OCI-LY3 (cell line): ENCODE measurements around the gene LRRC4B.
"Not testable (repeated sequence)": the region's sequence is repeated elsewhere in the genome, so short reads cannot be mapped to it uniquely, and the experiment has no call there.

Experiments used
- EZH2phosphoT487 ChIP-seq: fragments of 200-600 bp; shearing (Covaris generic); IDR thresholded peaks from 2 replicates; pipeline ENCODE4 v1.6.1; 2018; ENCODE audit warnings: antibody characterized with exemption, mixed run types, low read depth
- TF ChIP-seq, protein P1 (sequence below): fragments of 200-600, 300-600 bp; sonication (generic); IDR thresholded peaks from 2 replicates; pipeline ENCODE4 v1.5.1; 2014; ENCODE audit warnings: antibody characterized with exemption, low read length, low read depth

DNA sequence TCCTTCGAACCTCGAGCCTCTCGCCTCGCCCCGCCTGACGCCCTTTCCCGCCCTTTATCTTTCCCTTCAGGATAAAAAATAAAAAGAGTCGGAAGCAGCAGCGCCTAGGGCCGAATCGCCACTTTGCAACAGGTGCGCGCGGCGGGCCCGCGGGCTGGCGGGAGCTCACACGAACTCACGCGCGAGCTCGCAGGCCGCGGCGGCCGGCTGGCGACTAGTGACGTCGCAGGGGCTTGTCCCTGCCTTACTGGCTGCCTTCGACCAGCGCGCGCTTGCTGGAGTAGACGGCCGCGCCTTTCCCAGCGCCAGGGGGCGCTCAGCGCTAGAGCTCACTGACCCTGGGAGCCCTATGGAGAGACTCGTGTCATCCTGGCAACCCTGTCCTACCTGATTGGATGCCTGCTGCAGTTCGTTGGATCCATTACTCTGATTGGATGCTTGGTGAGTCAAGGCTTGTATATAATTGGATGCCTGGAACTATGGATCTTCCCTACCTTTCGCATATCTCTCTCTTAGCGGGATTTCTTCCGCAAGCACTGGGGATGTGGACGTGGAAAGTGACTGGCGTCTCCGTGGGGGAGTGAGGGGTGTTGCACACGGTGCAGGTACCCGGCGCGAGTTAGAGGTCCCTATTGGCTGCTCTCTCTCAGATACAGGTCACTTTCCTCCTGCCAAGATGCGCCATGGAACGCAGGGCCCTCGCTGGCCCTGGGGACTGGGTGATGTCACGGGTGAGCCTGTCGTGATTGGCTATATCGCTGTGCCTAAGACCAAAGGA lies 38.0 kb upstream of the LRRC4B start:
- TF ChIP-seq, protein P1, sequence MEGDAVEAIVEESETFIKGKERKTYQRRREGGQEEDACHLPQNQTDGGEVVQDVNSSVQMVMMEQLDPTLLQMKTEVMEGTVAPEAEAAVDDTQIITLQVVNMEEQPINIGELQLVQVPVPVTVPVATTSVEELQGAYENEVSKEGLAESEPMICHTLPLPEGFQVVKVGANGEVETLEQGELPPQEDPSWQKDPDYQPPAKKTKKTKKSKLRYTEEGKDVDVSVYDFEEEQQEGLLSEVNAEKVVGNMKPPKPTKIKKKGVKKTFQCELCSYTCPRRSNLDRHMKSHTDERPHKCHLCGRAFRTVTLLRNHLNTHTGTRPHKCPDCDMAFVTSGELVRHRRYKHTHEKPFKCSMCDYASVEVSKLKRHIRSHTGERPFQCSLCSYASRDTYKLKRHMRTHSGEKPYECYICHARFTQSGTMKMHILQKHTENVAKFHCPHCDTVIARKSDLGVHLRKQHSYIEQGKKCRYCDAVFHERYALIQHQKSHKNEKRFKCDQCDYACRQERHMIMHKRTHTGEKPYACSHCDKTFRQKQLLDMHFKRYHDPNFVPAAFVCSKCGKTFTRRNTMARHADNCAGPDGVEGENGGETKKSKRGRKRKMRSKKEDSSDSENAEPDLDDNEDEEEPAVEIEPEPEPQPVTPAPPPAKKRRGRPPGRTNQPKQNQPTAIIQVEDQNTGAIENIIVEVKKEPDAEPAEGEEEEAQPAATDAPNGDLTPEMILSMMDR = not testable (repeated sequence)
- TF ChIP-seq EZH2phosphoT487 = not testable (repeated sequence)
